Fibroblast of lung (primary cell): ENCODE results near the gene PPID. TPM values are rescaled to one million over a fixed set of nuclear protein-coding genes. Genes with fewer than 3 reads are reported as not detected.
A peak's percentile ranks its signal among the peaks of the same experiment; 100 is the strongest.

Source experiments
- DNase-seq, 2 donors: peaks; one replicate each; pipeline versions ENCODE4 v3.0.0 to v3.0.0-alpha.2; 2010; ENCODE audit warnings: low read depth in 2 of 2
- H2AFZ ChIP-seq: 2 replicates; pipeline ENCODE4 v1.5.1; 2012; ENCODE audit warnings: low read length, control low read depth, inconsistent platforms
- H3K27ac ChIP-seq: 2 replicates; pipeline ENCODE4 v1.5.1; 2011; ENCODE audit warnings: low read length, control low read depth; ENCODE audit not compliant: insufficient read depth
- H3K27me3 ChIP-seq: 2 replicates; pipeline ENCODE4 v1.5.1; 2011; ENCODE audit warnings: mild to moderate bottlenecking, low read length; ENCODE audit not compliant: control insufficient read depth, insufficient read depth
- H3K36me3 ChIP-seq: 2 replicates; pipeline ENCODE4 v1.5.1; 2011; ENCODE audit warnings: low read length; ENCODE audit not compliant: control insufficient read depth, insufficient read depth
- H3K4me1 ChIP-seq: 2 replicates; pipeline ENCODE4 v1.5.1; 2011; ENCODE audit warnings: low read length; ENCODE audit not compliant: control insufficient read depth, insufficient read depth; ENCODE audit errors: extremely low read depth
- H3K4me2 ChIP-seq: 2 replicates; pipeline ENCODE4 v1.5.1; 2011; ENCODE audit warnings: low read length, control low read depth; ENCODE audit not compliant: insufficient read depth; ENCODE audit errors: extremely low read depth
- H3K4me3 ChIP-seq, 4 experiments: fragments of 200-600 bp in 1 of 4; sonication (generic) in 1 of 4; replicated peaks in 1 of 4; 2 replicates each; pipeline ENCODE4 v1.5.1; 2011 to 2016; ENCODE audit warnings: low read length in 4 of 4, low read depth in 3 of 4, mild to moderate bottlenecking in 3 of 4, control low read depth in 2 of 4, inconsistent platforms in 1 of 4, mixed read lengths in 1 of 4; ENCODE audit not compliant: insufficient read depth in 1 of 4; ENCODE audit errors: control extremely low read depth in 1 of 4
- H3K79me2 ChIP-seq: 2 replicates; pipeline ENCODE4 v1.5.1; 2012; ENCODE audit warnings: mild to moderate bottlenecking, low read length, inconsistent platforms; ENCODE audit not compliant: control insufficient read depth, insufficient read depth
- H3K9ac ChIP-seq: 2 replicates; pipeline ENCODE4 v1.5.1; 2011; ENCODE audit warnings: mild to moderate bottlenecking, low read length, control low read depth; ENCODE audit not compliant: insufficient read depth
- H3K9me3 ChIP-seq: 2 replicates; pipeline ENCODE4 v1.5.1; 2012; ENCODE audit warnings: low read depth, low read length; ENCODE audit not compliant: control insufficient read depth, insufficient read depth
- H4K20me1 ChIP-seq: 2 replicates; pipeline ENCODE4 v1.5.1; 2011; ENCODE audit warnings: low read length; ENCODE audit not compliant: control insufficient read depth, insufficient read depth; ENCODE audit errors: extremely low read depth
- EZH2 ChIP-seq: IDR thresholded peaks from 2 replicates; pipeline ENCODE4 v1.5.1; 2012; ENCODE audit warnings: low read length, control low read depth, mild to moderate bottlenecking; ENCODE audit errors: missing control alignments
- polyA plus RNA-seq, 2 donors: library from polyadenylated mRNA; depleted of rRNA in 1 of 2; stranded (reverse) in 1 of 2; unstranded in 1 of 2; fragments of >200 nt; gene quantifications; 2 replicates each; pipeline ENCODE4 v1.2.1, GENCODE V29; 2011 to 2012; ENCODE audit warnings: missing spikeins in 1 of 2
- total RNA-seq: library from RNA; depleted of rRNA; stranded (reverse); fragments of >200 nt; gene quantifications from 2 replicates; pipeline ENCODE4 v1.2.1, GENCODE V29; 2014
- TF ChIP-seq, protein P1 (sequence below), 2 donors: IDR thresholded peaks in 1 of 2; conservative IDR thresholded peaks in 1 of 2; 1 replicate in 1 of 2; 2 replicates in 1 of 2; pipeline ENCODE4 v1.5.1; 2011 to 2012; ENCODE audit warnings: low read length in 2 of 2, control low read depth in 1 of 2, inconsistent platforms in 1 of 2, low read depth in 1 of 2, mild to moderate bottlenecking in 1 of 2

The PPID gene
- total and polyA plus RNA-seq, 2 donors (not counting 1 experiment from before 2014, with no cell fraction given) = 18.4 to 36.0 TPM

DNA sequence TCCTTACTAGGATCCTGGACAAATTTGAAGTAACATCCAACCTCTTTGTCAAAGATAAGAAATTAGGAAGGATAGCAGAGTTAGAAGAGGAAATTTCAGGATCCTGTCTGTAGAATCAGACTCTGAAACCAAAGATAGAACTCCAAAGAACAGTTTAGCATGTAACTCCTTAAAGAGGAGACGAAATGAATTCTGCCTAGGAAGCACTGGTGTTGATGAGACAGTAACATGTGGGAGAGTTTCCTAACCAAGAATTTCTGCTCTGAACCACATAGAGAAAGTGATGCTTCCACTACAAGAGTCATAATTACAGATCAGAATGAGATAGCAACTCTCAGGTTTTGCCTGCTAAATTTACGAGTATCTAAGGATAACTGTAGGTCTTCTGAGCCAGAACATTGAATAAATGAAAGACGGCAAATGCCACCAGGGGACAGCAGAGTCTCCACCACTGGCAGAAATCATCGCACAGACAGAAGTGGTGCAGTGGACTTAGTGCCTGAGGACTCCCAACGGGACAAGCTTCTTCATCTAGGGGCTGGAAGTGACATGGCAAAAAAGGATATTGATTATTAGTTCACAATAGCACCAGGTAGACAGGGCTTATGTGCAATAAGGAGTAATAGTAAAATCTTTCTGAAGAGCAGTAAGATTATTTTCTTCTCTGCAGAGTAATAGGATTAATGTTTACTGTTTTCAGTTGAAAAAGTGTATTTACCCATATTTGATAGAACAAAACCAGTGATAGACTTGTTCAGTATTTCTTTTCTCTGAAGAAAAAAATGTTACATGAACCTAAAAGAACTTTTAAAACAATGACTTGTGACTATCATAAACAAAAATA, 6.7 kb upstream of the PPID start:
- no peak overlapping the region for H3K9ac ChIP-seq

GRCh38 chr4:158728236-158728635, 5.0 kb upstream of the PPID start:
- H3K79me2 ChIP-seq = no peaks in the 10 kb centered on the region
- H3K27ac ChIP-seq = no peak overlapping the region
- H3K27me3 ChIP-seq = peaks cover 5% of the 10 kb centered on the region
- TF ChIP-seq, protein P1, sequence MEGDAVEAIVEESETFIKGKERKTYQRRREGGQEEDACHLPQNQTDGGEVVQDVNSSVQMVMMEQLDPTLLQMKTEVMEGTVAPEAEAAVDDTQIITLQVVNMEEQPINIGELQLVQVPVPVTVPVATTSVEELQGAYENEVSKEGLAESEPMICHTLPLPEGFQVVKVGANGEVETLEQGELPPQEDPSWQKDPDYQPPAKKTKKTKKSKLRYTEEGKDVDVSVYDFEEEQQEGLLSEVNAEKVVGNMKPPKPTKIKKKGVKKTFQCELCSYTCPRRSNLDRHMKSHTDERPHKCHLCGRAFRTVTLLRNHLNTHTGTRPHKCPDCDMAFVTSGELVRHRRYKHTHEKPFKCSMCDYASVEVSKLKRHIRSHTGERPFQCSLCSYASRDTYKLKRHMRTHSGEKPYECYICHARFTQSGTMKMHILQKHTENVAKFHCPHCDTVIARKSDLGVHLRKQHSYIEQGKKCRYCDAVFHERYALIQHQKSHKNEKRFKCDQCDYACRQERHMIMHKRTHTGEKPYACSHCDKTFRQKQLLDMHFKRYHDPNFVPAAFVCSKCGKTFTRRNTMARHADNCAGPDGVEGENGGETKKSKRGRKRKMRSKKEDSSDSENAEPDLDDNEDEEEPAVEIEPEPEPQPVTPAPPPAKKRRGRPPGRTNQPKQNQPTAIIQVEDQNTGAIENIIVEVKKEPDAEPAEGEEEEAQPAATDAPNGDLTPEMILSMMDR (conservative IDR thresholded peaks at IDR 0.05 in 1 of 2, IDR thresholded peaks at IDR 0.05 in 1 of 2; ENCODE audit: low read depth in 1 of 2, low read length in 2 of 2) = no peak
- no peak for TF ChIP-seq EZH2
- no peaks in the 10 kb centered on the region for H3K4me1 ChIP-seq
- no peaks in the 10 kb centered on the region for H3K36me3 ChIP-seq
- no peak overlapping the region for H3K4me3 ChIP-seq
- no peak for DNase-seq
- H3K4me2 ChIP-seq = no peak overlapping the region
- H3K9me3 ChIP-seq = no peaks in the 10 kb centered on the region
- no peak overlapping the region for H2AFZ ChIP-seq
- no peak overlapping the region for H3K9ac ChIP-seq
- no peaks in the 10 kb centered on the region for H4K20me1 ChIP-seq

More for the DNA sequence above, 6.7 kb upstream of the PPID start:
- H3K36me3 ChIP-seq = no peaks in the 10 kb centered on the region
- TF ChIP-seq, protein P1 (conservative IDR thresholded peaks at IDR 0.05 in 1 of 2, IDR thresholded peaks at IDR 0.05 in 1 of 2; ENCODE audit: low read depth in 1 of 2, low read length in 2 of 2) = peak; percentile 95 to 97
- no peak for TF ChIP-seq EZH2
- H3K4me3 ChIP-seq = no peak overlapping the region
- peak; percentile 65 to 78 for DNase-seq
- H3K4me1 ChIP-seq = no peaks in the 10 kb centered on the region
- H3K4me2 ChIP-seq = no peak overlapping the region
- H3K27me3 ChIP-seq = peaks cover 5% of the 10 kb centered on the region
- H4K20me1 ChIP-seq = no peaks in the 10 kb centered on the region
- H3K9me3 ChIP-seq = no peaks in the 10 kb centered on the region
- H3K79me2 ChIP-seq = no peaks in the 10 kb centered on the region
- no peak overlapping the region for H2AFZ ChIP-seq
- no peak overlapping the region for H3K27ac ChIP-seq

DNA sequence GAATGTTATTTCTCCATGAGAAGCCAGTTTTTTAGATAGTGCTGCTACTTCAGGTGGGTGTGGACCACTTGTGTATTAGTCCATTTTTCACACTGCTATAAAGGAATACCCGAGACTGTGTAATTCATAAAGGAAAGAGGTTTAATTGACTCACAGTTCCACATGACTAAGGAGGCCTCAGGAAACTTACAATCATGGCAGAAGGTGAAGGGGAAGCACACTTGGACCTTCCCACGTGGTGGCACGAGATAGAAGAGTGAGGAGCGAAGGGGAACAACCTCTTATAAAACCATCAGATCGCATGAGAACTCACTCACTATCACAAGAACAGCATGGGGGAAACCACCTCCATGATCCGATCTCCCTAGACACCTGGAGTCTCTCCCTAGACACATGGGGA, 3.4 kb upstream of the PPID start:
- Histone ChIP-seq H3K4me1 (no peaks in the 10 kb centered on the region), H2AFZ (no peak overlapping the region), H3K27me3 (peaks cover 5% of the 10 kb centered on the region), H4K20me1 (no peaks in the 10 kb centered on the region), H3K79me2 (peaks cover 13% of the 10 kb centered on the region), H3K9me3 (no peaks in the 10 kb centered on the region), H3K4me3 (no peak overlapping the region), H3K4me2 (no peak overlapping the region), H3K9ac (no peak overlapping the region), H3K27ac (no peak overlapping the region), H3K36me3 (no peaks in the 10 kb centered on the region)
- no peak for DNase-seq
- TF ChIP-seq, protein P1 (conservative IDR thresholded peaks at IDR 0.05 in 1 of 2, IDR thresholded peaks at IDR 0.05 in 1 of 2; ENCODE audit: low read depth in 1 of 2, low read length in 2 of 2) = no peak
- TF ChIP-seq EZH2 = no peak
